ENCODE results near the gene SNX24. TPM values are rescaled to one million over a fixed set of nuclear protein-coding genes. Genes with fewer than 3 reads are reported as not detected.

Gene SNX24
- total and polyA plus RNA-seq, 10 of the 15 experiments (the other 5 are each of a cell fraction or from before 2014, with no cell fraction given), result 0.15 to 6.6 (median 4.1) TPM

DNA sequence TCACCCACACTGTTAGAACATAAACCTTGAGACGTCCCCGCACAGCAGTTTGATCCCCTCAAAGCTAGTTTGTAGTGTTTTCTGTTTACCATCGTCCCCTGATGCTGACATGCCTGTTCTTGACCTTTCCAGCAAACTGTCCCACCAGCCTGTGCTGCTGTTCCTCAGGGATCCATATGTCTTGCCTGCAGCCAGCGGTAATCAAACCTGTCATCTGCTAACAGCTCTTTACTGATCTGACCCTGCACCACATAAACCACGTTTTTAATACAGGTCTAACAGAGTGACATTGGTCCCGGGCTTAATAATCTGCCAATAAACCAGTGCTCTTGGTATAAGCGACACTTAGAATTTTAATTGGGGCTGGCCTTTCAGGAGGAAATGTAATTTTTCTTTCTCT is 156.4 kb downstream of the SNX24 start:
- ChIA-PET CTCF (interaction anchor here (1.8 to 1.9 kb wide), 2 partner anchors 105 to 485 kb away, joined by 6 to 11 read pairs; no protein-coding TSS in a partner anchor), RAD21 (ENCODE audit: unreplicated experiment) (no interaction called here), POLR2A (no interaction called here), SMC1A (ENCODE audit: uncharacterized antibody, unreplicated experiment) (no interaction called here)
- no peaks in the 10 kb centered on the region for H3K27me3 ChIP-seq (replicated peaks in 1 of 2; ENCODE audit: control insufficient read depth in 2 of 2, insufficient read depth in 2 of 2, low read length in 1 of 2)
- no peak overlapping the region for H3K4me2 ChIP-seq (ENCODE audit: control insufficient read depth, insufficient read depth)
- no peaks in the 10 kb centered on the region for H4K20me1 ChIP-seq (ENCODE audit: control insufficient read depth, insufficient read depth)
- no TSS peak for BruUV-seq (replicated peaks)
- no peaks in the 10 kb centered on the region for H3K4me1 ChIP-seq (ENCODE audit: control insufficient read depth, insufficient read depth, low read length)
- FAIRE-seq, result no peak
- no peak for ATAC-seq
- no peaks in the 10 kb centered on the region for H3K79me2 ChIP-seq (ENCODE audit: control insufficient read depth, insufficient read depth, low read length)
- DNase-seq (ENCODE audit: low read depth, low spot score), result no peak
- intact Hi-C loops (cut with micrococcal nuclease; ENCODE audit: unreplicated experiment) (loop anchor here (5.0 to 10.0 kb wide), 4 partner anchors 300 to 810 kb away; no protein-coding TSS in a partner anchor), in situ Hi-C loops (cut with MboI) (loop anchor here (5.0 kb wide), 2 partner anchors 105 to 485 kb away; no protein-coding TSS in a partner anchor)
- no peak overlapping the region for H2AFZ ChIP-seq (ENCODE audit: control insufficient read depth, low read depth, low read length)
- H3K9ac ChIP-seq (ENCODE audit: control insufficient read depth, insufficient read depth, low read length), result no peak overlapping the region
- 59% methylated on average over 7 of the region's 7 CpGs for WGBS (ENCODE audit: insufficient coverage, insufficient replicate concordance, low lambda C conversion rate, missing lambda C conversion rate)
- H3K36me3 ChIP-seq (ENCODE audit: control insufficient read depth in 2 of 2, insufficient read depth in 2 of 2, low read length in 1 of 2), result no peaks in the 10 kb centered on the region
- no peak overlapping the region for H3K4me3 ChIP-seq
- no peaks in the 10 kb centered on the region for H3K9me3 ChIP-seq (replicated peaks; ENCODE audit: control insufficient read depth, insufficient read depth, low read length)
- TF ChIP-seq BHLHE40 (IDR thresholded peaks at IDR 0.05; ENCODE audit: borderline replicate concordance in 1 of 2, low read depth in 2 of 2, low read length in 1 of 2) (no peak), SKIL (IDR thresholded peaks at IDR 0.05; ENCODE audit: low read depth, poor library complexity, severe bottlenecking) (no peak), BRCA1 (IDR thresholded peaks at IDR 0.05; ENCODE audit: low read depth, low read length) (no peak), HDAC2 (IDR thresholded peaks at IDR 0.05) (no peak), FOXM1 (IDR thresholded peaks at IDR 0.05; ENCODE audit: low read depth, low read length) (no peak), EP300 (IDR thresholded peaks at IDR 0.05; ENCODE audit: borderline replicate concordance in 1 of 2, control insufficient read depth in 1 of 2, low read depth in 2 of 2, low read length in 2 of 2) (no peak), ATF7 (IDR thresholded peaks at IDR 0.05; ENCODE audit: low read depth) (no peak), RBBP5 (conservative IDR thresholded peaks at IDR 0.05) (no peak), HDAC6 (IDR thresholded peaks at IDR 0.05; ENCODE audit: unreplicated experiment) (no peak), ZNF622 (IDR thresholded peaks at IDR 0.05) (no peak), RAD51 (IDR thresholded peaks at IDR 0.05) (no peak), BMI1 (IDR thresholded peaks at IDR 0.05; ENCODE audit: borderline replicate concordance) (no peak), GATAD2B (conservative IDR thresholded peaks at IDR 0.05; ENCODE audit: low read depth) (no peak), GABPA (IDR thresholded peaks at IDR 0.05; ENCODE audit: low read depth) (no peak), FOS (IDR thresholded peaks at IDR 0.05; ENCODE audit: borderline replicate concordance, extremely low read depth, insufficient read length) (no peak), MXI1 (IDR thresholded peaks at IDR 0.05; ENCODE audit: low read depth, low read length) (no peak), WRNIP1 (IDR thresholded peaks at IDR 0.05; ENCODE audit: borderline replicate concordance, low read depth, low read length) (no peak), SMC3 (IDR thresholded peaks at IDR 0.05; ENCODE audit: borderline replicate concordance, low read length) (no peak)
- TF ChIP-seq, protein P1, sequence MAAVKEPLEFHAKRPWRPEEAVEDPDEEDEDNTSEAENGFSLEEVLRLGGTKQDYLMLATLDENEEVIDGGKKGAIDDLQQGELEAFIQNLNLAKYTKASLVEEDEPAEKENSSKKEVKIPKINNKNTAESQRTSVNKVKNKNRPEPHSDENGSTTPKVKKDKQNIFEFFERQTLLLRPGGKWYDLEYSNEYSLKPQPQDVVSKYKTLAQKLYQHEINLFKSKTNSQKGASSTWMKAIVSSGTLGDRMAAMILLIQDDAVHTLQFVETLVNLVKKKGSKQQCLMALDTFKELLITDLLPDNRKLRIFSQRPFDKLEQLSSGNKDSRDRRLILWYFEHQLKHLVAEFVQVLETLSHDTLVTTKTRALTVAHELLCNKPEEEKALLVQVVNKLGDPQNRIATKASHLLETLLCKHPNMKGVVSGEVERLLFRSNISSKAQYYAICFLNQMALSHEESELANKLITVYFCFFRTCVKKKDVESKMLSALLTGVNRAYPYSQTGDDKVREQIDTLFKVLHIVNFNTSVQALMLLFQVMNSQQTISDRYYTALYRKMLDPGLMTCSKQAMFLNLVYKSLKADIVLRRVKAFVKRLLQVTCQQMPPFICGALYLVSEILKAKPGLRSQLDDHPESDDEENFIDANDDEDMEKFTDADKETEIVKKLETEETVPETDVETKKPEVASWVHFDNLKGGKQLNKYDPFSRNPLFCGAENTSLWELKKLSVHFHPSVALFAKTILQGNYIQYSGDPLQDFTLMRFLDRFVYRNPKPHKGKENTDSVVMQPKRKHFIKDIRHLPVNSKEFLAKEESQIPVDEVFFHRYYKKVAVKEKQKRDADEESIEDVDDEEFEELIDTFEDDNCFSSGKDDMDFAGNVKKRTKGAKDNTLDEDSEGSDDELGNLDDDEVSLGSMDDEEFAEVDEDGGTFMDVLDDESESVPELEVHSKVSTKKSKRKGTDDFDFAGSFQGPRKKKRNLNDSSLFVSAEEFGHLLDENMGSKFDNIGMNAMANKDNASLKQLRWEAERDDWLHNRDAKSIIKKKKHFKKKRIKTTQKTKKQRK (IDR thresholded peaks at IDR 0.05; ENCODE audit: low read depth, low read length), result no peak
- no peak overlapping the region for H3K27ac ChIP-seq (ENCODE audit: control insufficient read depth, insufficient read depth)
